H1 (cell line): ENCODE data around the gene ACVR2A.

ENCODE experiments used
- ASH2L ChIP-seq: fragments of 200-600, 300-600 bp; sonication (generic); IDR thresholded peaks from one replicate; pipeline ENCODE4 v1.7.1; 2017; ENCODE audit warnings: low read length
- BCL11A ChIP-seq, 2 experiments: IDR thresholded peaks; one replicate each; pipeline ENCODE4 v1.6.1; 2011; ENCODE audit warnings: low read depth in 2 of 2, low read length in 2 of 2, mild to moderate bottlenecking in 2 of 2
- CTCF ChIP-seq, 3 experiments: IDR thresholded peaks; 1 replicate in 2 of 3; 2 replicates in 1 of 3; pipeline versions ENCODE4 v1.5.1 to v1.6.1; 2011; ENCODE audit warnings: low read length in 3 of 3, mild to moderate bottlenecking in 3 of 3, inconsistent platforms in 2 of 3, low read depth in 1 of 3, moderate library complexity in 1 of 3; ENCODE audit not compliant: insufficient read depth in 1 of 3; ENCODE audit errors: control extremely low read depth in 1 of 3
- JUND ChIP-seq: IDR thresholded peaks from 2 replicates; pipeline ENCODE4 v1.6.1; 2011; ENCODE audit warnings: mild to moderate bottlenecking, improper control_type of control experiment, low read length
- POLR2A ChIP-seq, 2 experiments: IDR thresholded peaks; 1 replicate in 1 of 2; 2 replicates in 1 of 2; pipeline ENCODE4 v1.6.1; 2011; ENCODE audit warnings: low read depth in 2 of 2, low read length in 2 of 2, mild to moderate bottlenecking in 2 of 2; ENCODE audit errors: control extremely low read depth in 1 of 2
- SIN3A ChIP-seq, 2 experiments: IDR thresholded peaks in 1 of 2; conservative IDR thresholded peaks in 1 of 2; 2 replicates each; pipeline ENCODE4 v1.6.1; 2011 to 2012; ENCODE audit warnings: low read length in 2 of 2, improper control_type of control experiment in 1 of 2, low read depth in 1 of 2, mild to moderate bottlenecking in 1 of 2

- TF ChIP-seq ASH2L (no peak), JUND (no peak), CTCF (IDR thresholded peaks at IDR 0.05; ENCODE audit: control extremely low read depth in 1 of 3, insufficient read depth in 1 of 3, low read depth in 1 of 3, low read length in 3 of 3) (no peak), POLR2A (IDR thresholded peaks at IDR 0.05; ENCODE audit: control extremely low read depth in 1 of 2, low read depth in 2 of 2, low read length in 2 of 2) (no peak), BCL11A (IDR thresholded peaks at IDR 0.05; ENCODE audit: low read depth in 2 of 2, low read length in 2 of 2) (no peak), SIN3A (conservative IDR thresholded peaks at IDR 0.05 in 1 of 2, IDR thresholded peaks at IDR 0.05 in 1 of 2; ENCODE audit: low read depth in 1 of 2, low read length in 2 of 2) (no peak)
Measured at GRCh38 chr2:147851244-147851930, 6.6 kb downstream of the ACVR2A start.
